Measurements from ENCODE around the gene PPP1R26. TPM values are rescaled to one million over a fixed set of nuclear protein-coding genes. Genes with fewer than 3 reads are reported as not detected.

Gene PPP1R26
- total RNA-seq, 1 donor from 2014 or later, result 19.5 TPM

- H3K9me3 Mint-ChIP-seq (ENCODE audit: low read depth), result peaks cover 3% of the 10 kb centered on the region
- peaks cover 26% of the 10 kb centered on the region for H3K27me3 Mint-ChIP-seq (ENCODE audit: low read depth)
- peaks cover 2% of the 10 kb centered on the region for H3K36me3 Mint-ChIP-seq (ENCODE audit: low read depth)
- no peak for DNase-seq (ENCODE audit: low spot score)
- peak overlapping the region; percentile 25 for H3K4me3 Mint-ChIP-seq (ENCODE audit: unreplicated experiment)
- peak overlapping the region; percentile 86 for H3K27ac Mint-ChIP-seq (ENCODE audit: unreplicated experiment)
- peaks cover 35% of the 10 kb centered on the region for H3K4me1 Mint-ChIP-seq (ENCODE audit: low read depth)
- TF ChIP-seq CTCF (IDR thresholded peaks at IDR 0.05), result no peak
These were observed 56.6 kb downstream of the PPP1R26 start for GRCh38 chr9:135536216-135536615.

Other genes starting within 250 kb of the PPP1R26 start
- 22.7 to 24.6 TPM (median 24.4 TPM) in 3 replicates for gene MRPS2, start 20.9 kb downstream of the PPP1R26 start, total RNA-seq
- 0.60 TPM in 1 of 3 replicates, not detected in the others for gene LCN1, start 41.7 kb downstream of the PPP1R26 start, total RNA-seq
- gene OBP2A, start 66.3 kb downstream of the PPP1R26 start, total RNA-seq, result 0.50 TPM in 1 of 3 replicates, not detected in the others
- gene PAEP, start 82.0 kb downstream of the PPP1R26 start, total RNA-seq, result not detected in 3 replicates
- not detected in 3 replicates for gene GLT6D1, start 159.8 kb downstream of the PPP1R26 start, total RNA-seq
- gene LCN9, start 183.5 kb downstream of the PPP1R26 start, total RNA-seq, result 1.8 to 2.0 TPM in 2 of 3 replicates, not detected in the other
- not detected in 3 replicates for gene SOHLH1, start 219.7 kb downstream of the PPP1R26 start, total RNA-seq
- gene KCNT1, start 222.4 kb downstream of the PPP1R26 start, total RNA-seq, result not detected in 3 replicates

Data from chondrocyte (in vitro differentiated cells).